GM12872 (cell line): ENCODE data around the gene IGFBP3.

Experiments
- TF ChIP-seq, protein P1 (sequence below): IDR thresholded peaks from 3 replicates; pipeline ENCODE4 v1.5.1; 2011; ENCODE audit warnings: low read depth, mild to moderate bottlenecking, low read length, moderate library complexity; ENCODE audit not compliant: insufficient read depth

IGFBP3 gene

GRCh38 chr7:45890902-45891461 is 30.1 kb downstream of the IGFBP3 start:
- TF ChIP-seq, protein P1, sequence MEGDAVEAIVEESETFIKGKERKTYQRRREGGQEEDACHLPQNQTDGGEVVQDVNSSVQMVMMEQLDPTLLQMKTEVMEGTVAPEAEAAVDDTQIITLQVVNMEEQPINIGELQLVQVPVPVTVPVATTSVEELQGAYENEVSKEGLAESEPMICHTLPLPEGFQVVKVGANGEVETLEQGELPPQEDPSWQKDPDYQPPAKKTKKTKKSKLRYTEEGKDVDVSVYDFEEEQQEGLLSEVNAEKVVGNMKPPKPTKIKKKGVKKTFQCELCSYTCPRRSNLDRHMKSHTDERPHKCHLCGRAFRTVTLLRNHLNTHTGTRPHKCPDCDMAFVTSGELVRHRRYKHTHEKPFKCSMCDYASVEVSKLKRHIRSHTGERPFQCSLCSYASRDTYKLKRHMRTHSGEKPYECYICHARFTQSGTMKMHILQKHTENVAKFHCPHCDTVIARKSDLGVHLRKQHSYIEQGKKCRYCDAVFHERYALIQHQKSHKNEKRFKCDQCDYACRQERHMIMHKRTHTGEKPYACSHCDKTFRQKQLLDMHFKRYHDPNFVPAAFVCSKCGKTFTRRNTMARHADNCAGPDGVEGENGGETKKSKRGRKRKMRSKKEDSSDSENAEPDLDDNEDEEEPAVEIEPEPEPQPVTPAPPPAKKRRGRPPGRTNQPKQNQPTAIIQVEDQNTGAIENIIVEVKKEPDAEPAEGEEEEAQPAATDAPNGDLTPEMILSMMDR = peak; percentile 55

GRCh38 chr7:45890125-45890901 is 30.8 kb downstream of the IGFBP3 start:
- TF ChIP-seq, protein P1 = no peak

- TF ChIP-seq, protein P1 = no peak
Observed at GRCh38 chr7:45889367-45890067, 31.6 kb downstream of the IGFBP3 start.

DNA sequence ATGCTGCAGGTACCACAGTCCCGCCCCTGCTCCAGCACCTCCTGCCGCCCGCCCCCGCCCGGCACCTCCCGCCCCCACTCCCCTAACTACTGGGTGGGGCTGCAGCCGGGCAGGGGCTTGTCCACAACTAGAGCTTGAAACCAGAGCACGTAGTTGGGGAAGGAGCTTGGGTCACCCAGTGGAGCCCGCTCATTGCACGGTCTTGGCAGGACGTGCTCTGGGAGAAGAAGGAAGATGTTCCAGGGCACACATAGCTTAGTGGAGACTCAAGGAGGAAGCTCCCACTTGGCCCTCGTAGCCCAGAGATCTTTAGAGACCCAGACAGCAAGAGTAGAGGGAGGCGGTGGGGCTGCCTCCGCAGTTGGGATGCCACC is 32.1 kb downstream of the IGFBP3 start:
- TF ChIP-seq, protein P1 = no peak

- TF ChIP-seq, protein P1 = no peak
Observed at GRCh38 chr7:45888185-45888992, 32.7 kb downstream of the IGFBP3 start, which contains the start of gene IGFBP1. Gene IGFBP1, plus strand, starts transcription at chr7:45888488. Its CDS starts 165 bp downstream, at chr7:45888653.

- TF ChIP-seq, protein P1 = no peak
Observed at GRCh38 chr7:45886931-45887667, 34.0 kb downstream of the IGFBP3 start.
